ENCODE measurements around the gene VSIR. TPM values are rescaled to one million over a fixed set of nuclear protein-coding genes. Genes with fewer than 3 reads are reported as not detected.
A peak's percentile ranks its signal among the peaks of the same experiment; 100 is the strongest.

The VSIR gene
- total and polyA plus RNA-seq, 10 donors = 34.5 to 512 (median 299) TPM

GRCh38 chr10:71819985-71820384, 46.7 kb upstream of the VSIR start:
- TF ChIP-seq CTCF (IDR thresholded peaks at IDR 0.05 in 8 of 11, conservative IDR thresholded peaks at IDR 0.05 in 3 of 11) (no peak), POLR2A (IDR thresholded peaks at IDR 0.05) (no peak), POLR2AphosphoS5 (IDR thresholded peaks at IDR 0.05) (peak in 2 of 3 donors; percentile 5 to 42)
- Histone ChIP-seq H3K9me3 (no peaks in the 10 kb centered on the region), H3K27ac (peak overlapping the region in 7 of 8 donors; percentile 11 to 92 (median 86)), H3K4me1 (peaks cover 3 to 95% (median 61%) of the 10 kb centered on the region in 6 donors), H3K36me3 (peaks cover 15 to 100% (median 95%) of the 10 kb centered on the region in 6 donors), H3K27me3 (replicated peaks in 1 of 7) (no peaks in the 10 kb centered on the region), H3K4me3 (peak overlapping the region in 1 of 8 donors; percentile 40)
- DNase-seq = peak; percentile 73
- intact Hi-C loops (cut with DNase I; ENCODE audit: low total_unique reads) = loop anchor here (10.0 kb wide), 2 partner anchors 435 to 505 kb away; partner anchors contain the start of gene SLC29A3
- WGBS, 5 donors = 68 to 88% (median 77%) methylated on average over 6 of the region's 6 CpGs

- intact Hi-C loops (cut with DNase I; ENCODE audit: low total_unique reads) = loop anchor here (10.0 kb wide), 2 partner anchors 435 to 505 kb away; partner anchors contain the start of gene SLC29A3
- Histone ChIP-seq H3K4me1 (peaks cover 3 to 98% (median 64%) of the 10 kb centered on the region in 6 donors), H3K36me3 (peaks cover 15 to 100% (median 93%) of the 10 kb centered on the region in 6 donors), H3K27ac (peak overlapping the region in 7 of 8 donors; percentile 77 to 92 (median 86)), H3K9me3 (no peaks in the 10 kb centered on the region), H3K4me3 (peak overlapping the region in 1 of 8 donors; percentile 40), H3K27me3 (replicated peaks in 1 of 7) (no peaks in the 10 kb centered on the region)
- peak; percentile 76 for DNase-seq
- 84 to 96% (median 90%) methylated on average over 18 of the region's 18 CpGs for WGBS, 5 donors
- TF ChIP-seq CTCF (IDR thresholded peaks at IDR 0.05 in 8 of 11, conservative IDR thresholded peaks at IDR 0.05 in 3 of 11) (no peak), POLR2AphosphoS5 (IDR thresholded peaks at IDR 0.05) (peak in 2 of 3 donors; percentile 46 to 72)
Observed at GRCh38 chr10:71819441-71819861, 46.1 kb upstream of the VSIR start.

GRCh38 chr10:71818674-71819260, 45.4 kb upstream of the VSIR start:
- 86 to 91% (median 89%) methylated on average over 13 to 14 of the region's 14 CpGs for WGBS, 5 donors
- peaks cover 15 to 100% (median 86%) of the 10 kb centered on the region in 6 donors for H3K36me3 ChIP-seq
- peak; percentile 47 for DNase-seq
- no peaks in the 10 kb centered on the region for H3K9me3 ChIP-seq
- H3K27ac ChIP-seq = peak overlapping the region; percentile 70 to 92 (median 86)
- TF ChIP-seq POLR2A (IDR thresholded peaks at IDR 0.05) = no peak
- TF ChIP-seq POLR2AphosphoS5 (IDR thresholded peaks at IDR 0.05) = peak in 1 of 3 donors; percentile 19
- H3K4me3 ChIP-seq = peak overlapping the region in 1 of 8 donors; percentile 40
- H3K27me3 ChIP-seq (replicated peaks in 1 of 7) = no peaks in the 10 kb centered on the region
- intact Hi-C loops (cut with DNase I; ENCODE audit: low total_unique reads) = loop anchor here (10.0 kb wide), 2 partner anchors 434 to 504 kb away; partner anchors contain the start of gene SLC29A3
- H3K4me1 ChIP-seq = peaks cover 3 to 99% (median 65%) of the 10 kb centered on the region in 6 donors

DNA sequence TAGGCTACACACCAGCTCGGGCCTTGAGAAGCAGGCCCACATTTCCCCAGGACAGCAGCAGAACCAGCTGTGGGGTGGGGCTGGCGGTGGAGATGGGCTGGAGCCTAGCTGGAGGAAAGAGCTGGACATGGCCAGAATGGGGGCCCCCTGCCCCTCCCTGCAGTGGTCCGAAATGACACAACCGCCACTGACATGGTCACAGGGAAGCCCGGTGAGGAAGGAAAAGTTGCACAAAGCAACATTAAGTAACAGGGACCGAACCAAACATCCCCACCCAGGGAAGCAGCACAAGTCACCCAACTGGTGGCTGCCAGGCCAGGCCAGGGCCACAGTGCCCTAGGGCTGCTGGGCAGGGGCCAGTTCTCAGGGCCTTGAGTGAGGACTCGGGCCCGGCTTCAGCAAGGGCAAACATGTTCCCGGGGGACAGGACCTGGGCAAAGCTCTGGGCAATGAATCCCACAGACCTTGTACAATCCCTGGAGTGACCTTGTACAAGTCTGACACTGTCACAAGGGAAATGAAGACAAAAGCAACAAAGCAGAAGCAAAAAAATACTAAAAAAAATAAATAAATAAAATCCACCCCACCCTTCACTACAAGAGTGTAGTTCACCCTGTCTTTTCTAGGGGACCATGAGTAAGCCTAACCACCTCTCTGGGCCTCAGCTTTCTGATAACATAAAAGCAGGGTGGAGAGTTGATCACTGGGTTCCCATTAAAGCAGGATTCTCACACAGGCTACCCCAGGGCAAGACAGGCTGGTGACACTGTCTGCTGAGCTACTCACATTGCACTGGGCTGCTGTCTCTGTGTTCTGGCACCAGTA, 44.7 kb upstream of the VSIR start:
- Histone ChIP-seq H3K9me3 (no peaks in the 10 kb centered on the region), H3K27ac (peak overlapping the region; percentile 70 to 92 (median 86)), H3K36me3 (peaks cover 13 to 100% (median 79%) of the 10 kb centered on the region in 6 donors), H3K27me3 (replicated peaks in 1 of 7) (no peaks in the 10 kb centered on the region), H3K4me3 (peak overlapping the region in 1 of 8 donors; percentile 40), H3K4me1 (peaks cover 3 to 99% (median 64%) of the 10 kb centered on the region in 6 donors)
- TF ChIP-seq POLR2AphosphoS5 (IDR thresholded peaks at IDR 0.05) (peak; percentile 88 to 89 (median 89)), CTCF (IDR thresholded peaks at IDR 0.05 in 8 of 11, conservative IDR thresholded peaks at IDR 0.05 in 3 of 11) (peak in 4 of 11 experiments; percentile 9 to 28 (median 15)), POLR2A (IDR thresholded peaks at IDR 0.05) (no peak)
- intact Hi-C loops (cut with DNase I; ENCODE audit: low total_unique reads) = loop anchor here (10.0 kb wide), 2 partner anchors 433 to 503 kb away; partner anchors contain the start of gene SLC29A3
- WGBS, 5 donors = 34 to 80% (median 51%) methylated on average over 9 of the region's 9 CpGs
- peak; percentile 93 for DNase-seq
